ENCODE data around the gene TBC1D9B.
A peak's percentile ranks its signal among the peaks of the same experiment; 100 is the strongest.

The TBC1D9B gene

GRCh38 chr5:179819296-179820126 lies 88.2 kb downstream of the TBC1D9B start:
- peak; percentile 44 for DNase-seq

- DNase-seq = peak; percentile 29
Measured at GRCh38 chr5:179818746-179819295, 88.9 kb downstream of the TBC1D9B start.

GRCh38 chr5:179817890-179818745 lies 89.6 kb downstream of the TBC1D9B start:
- no peak for DNase-seq

GRCh38 chr5:179817470-179817840 lies 90.2 kb downstream of the TBC1D9B start:
- no peak for DNase-seq

GRCh38 chr5:179816796-179817469 lies 90.8 kb downstream of the TBC1D9B start:
- DNase-seq = no peak

- no peak for DNase-seq
Measured at GRCh38 chr5:179816401-179816795, 91.3 kb downstream of the TBC1D9B start.

- DNase-seq = no peak
Measured at GRCh38 chr5:179815491-179816249, 92.0 kb downstream of the TBC1D9B start.

GRCh38 chr5:179814090-179814489 lies 93.6 kb downstream of the TBC1D9B start:
- DNase-seq = no peak

GRCh38 chr5:179812997-179813607 lies 94.6 kb downstream of the TBC1D9B start:
- no peak for DNase-seq

- no peak for DNase-seq
Measured at GRCh38 chr5:179812135-179812825, 95.4 kb downstream of the TBC1D9B start.

Measured in NCI-H510A treated with DMSO at 0.1 percent for 48 hours (cell line).